Measurements from ENCODE around the gene ZNF524.
A peak's percentile ranks its signal among the peaks of the same experiment; 100 is the strongest.

Gene ZNF524

DNA sequence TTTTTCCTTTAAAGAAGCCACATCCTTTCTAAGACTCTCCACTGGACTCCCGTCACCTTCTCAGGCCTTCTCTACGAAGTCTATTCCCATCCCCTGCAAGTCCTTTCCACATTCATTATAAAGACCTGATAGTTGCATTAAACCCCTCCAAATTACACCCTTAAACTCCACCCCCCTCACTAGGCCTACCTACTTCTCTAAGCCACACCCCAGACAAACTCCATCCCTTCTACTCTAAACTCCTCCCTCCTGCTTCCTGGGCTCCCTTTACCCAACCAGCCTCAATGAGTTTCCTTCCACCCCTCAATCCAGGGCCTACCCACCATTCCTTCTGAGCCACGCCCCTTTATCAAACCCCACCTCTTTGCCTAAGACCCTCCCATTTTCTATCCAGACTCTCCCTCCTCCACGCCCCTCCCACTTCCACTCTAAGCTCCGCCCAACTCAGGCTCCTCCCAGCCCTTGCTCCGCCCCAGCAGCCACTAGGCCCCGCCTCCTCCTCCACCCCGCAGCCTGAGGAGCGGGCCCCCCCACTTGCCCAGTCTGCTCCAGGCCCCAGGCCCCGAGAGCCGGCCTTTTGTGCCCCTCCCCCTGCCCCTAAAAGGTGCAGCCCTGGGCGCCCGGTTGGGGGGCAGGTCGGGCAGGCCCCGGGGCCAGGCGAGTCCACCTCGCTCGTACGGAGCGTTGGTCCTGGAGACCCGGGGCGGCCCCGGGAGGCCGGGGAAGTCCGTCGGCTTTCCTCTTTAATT, 1.2 kb upstream of the ZNF524 start:
- Histone ChIP-seq H3K27ac (peak overlapping the region; percentile 96), H3K4me3 (peak overlapping the region; percentile 96)
- TF ChIP-seq, protein P1, sequence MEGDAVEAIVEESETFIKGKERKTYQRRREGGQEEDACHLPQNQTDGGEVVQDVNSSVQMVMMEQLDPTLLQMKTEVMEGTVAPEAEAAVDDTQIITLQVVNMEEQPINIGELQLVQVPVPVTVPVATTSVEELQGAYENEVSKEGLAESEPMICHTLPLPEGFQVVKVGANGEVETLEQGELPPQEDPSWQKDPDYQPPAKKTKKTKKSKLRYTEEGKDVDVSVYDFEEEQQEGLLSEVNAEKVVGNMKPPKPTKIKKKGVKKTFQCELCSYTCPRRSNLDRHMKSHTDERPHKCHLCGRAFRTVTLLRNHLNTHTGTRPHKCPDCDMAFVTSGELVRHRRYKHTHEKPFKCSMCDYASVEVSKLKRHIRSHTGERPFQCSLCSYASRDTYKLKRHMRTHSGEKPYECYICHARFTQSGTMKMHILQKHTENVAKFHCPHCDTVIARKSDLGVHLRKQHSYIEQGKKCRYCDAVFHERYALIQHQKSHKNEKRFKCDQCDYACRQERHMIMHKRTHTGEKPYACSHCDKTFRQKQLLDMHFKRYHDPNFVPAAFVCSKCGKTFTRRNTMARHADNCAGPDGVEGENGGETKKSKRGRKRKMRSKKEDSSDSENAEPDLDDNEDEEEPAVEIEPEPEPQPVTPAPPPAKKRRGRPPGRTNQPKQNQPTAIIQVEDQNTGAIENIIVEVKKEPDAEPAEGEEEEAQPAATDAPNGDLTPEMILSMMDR (IDR thresholded peaks at IDR 0.05) = no peak
- DNase-seq (ENCODE audit: low spot score) = peak; percentile 97

DNA sequence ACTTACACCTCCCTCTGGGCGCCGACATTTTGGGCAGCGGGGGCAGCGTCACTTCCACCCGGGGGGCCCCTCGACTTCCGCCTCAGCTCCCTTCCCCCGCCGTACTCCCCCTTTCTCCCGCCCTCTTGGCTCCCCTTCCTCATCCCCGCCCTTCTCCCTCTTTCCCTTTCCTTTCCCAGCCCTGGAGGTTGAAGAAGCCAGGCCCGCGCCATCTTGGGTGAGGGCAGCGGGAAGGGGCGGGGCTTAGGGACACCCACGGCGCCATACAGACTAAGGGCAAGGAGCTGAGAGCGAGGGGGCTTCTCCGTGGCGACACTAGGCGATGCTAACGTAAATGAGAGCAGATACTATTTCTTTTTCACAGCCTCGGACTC, 633 bp upstream of the ZNF524 start, which contains the start of gene FIZ1:
TSS of gene FIZ1 (minus strand) at position 50 of the 374 bp plus-strand sequence. CDS start 1,652 bp downstream, outside the sequence.
- peak; percentile 100 for DNase-seq (ENCODE audit: low spot score)
- H3K27ac ChIP-seq = peak within 1 kb of the TSS; percentile 96
- TF ChIP-seq, protein P1 (IDR thresholded peaks at IDR 0.05) = no peak
- H3K4me3 ChIP-seq = peak within 1 kb of the TSS; percentile 96

DNA sequence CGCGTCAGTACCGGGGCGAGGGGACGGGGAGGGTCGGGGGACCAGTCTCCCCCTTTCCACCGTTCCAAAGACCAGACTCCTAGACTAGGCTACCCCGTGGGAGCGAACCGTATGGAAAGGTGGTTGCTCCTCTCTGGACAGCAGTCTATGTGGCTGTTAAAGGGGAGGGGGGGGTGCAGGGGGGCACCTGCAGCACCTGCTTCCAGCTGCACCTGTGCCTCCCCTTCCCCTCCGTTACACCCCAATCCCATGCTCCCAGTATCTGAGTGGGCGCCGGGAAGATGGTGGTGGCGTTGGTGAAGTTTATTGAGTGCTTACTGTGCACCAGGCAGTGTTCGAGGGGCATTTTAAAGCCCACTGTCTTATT, 557 bp downstream of the ZNF524 start:
- no peak for DNase-seq (ENCODE audit: low spot score)

DNA sequence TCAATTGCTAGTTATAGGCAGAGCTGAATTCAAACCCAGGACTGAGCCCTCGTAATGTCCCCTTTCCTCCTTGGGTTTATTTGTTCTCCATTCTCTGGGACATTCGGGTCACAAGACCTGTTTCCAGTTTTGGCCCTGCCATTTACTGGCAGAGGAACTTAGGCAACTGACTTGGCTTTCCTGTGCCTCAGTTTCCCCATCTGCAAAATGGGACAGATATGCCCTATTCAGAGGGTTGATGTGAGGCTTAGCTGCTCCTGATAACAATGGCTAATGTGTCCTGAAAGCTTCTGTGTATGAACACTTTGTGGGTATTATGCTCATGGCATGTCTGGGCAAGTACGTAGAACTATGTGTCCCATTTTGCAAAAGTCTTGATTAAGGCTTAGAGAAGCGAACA, 996 bp downstream of the ZNF524 start:
- TF ChIP-seq, protein P1 (IDR thresholded peaks at IDR 0.05) = no peak
- H3K4me3 ChIP-seq = peak overlapping the region; percentile 96
- no peak for DNase-seq (ENCODE audit: low spot score)

More for the DNA sequence above, 557 bp downstream of the ZNF524 start:
- H3K4me3 ChIP-seq = peak overlapping the region; percentile 96
- H3K27ac ChIP-seq = peak overlapping the region; percentile 96
- TF ChIP-seq, protein P1 (IDR thresholded peaks at IDR 0.05) = no peak

DNA sequence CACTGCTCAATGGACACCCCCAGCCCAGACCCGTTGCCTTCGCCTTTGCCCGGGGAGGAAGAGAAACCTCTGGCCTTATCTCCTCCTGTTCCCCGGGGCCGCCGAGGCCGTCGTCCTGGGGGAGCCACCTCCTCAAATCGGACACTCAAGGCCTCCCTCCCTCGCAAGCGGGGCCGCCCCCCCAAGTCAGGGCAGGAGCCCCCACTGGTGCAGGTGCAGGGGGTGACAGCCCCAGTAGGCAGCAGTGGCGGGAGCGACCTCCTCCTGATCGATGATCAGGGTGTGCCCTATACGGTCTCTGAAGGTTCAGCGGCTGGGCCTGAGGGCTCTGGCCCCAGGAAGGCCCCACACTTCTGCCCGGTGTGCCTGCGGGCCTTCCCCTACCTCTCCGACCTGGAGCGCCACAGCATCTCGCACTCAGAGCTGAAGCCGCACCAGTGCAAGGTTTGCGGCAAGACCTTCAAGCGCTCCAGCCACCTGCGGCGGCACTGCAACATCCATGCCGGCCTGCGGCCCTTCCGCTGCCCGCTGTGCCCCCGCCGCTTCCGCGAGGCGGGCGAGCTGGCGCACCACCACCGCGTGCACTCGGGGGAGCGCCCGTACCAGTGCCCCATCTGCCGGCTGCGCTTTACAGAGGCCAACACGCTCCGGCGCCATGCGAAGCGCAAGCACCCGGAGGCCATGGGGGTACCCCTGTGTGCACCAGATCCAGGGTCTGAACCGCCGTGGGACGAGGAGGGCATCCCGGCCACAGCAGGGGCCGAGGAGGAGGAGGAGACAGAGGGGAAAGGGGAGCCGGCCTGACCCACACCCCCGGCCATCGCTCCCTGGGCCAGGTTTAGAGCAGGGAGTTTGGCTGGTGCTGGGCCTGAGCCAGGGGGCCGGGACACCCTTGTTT, 2.3 kb downstream of the ZNF524 start:
- DNase-seq (ENCODE audit: low spot score) = no peak
- TF ChIP-seq, protein P1 (IDR thresholded peaks at IDR 0.05) = no peak
- Histone ChIP-seq H3K27ac (no peak overlapping the region), H3K4me3 (no peak overlapping the region)

More for the DNA sequence above, 996 bp downstream of the ZNF524 start:
- peak overlapping the region; percentile 96 for H3K27ac ChIP-seq

DNA sequence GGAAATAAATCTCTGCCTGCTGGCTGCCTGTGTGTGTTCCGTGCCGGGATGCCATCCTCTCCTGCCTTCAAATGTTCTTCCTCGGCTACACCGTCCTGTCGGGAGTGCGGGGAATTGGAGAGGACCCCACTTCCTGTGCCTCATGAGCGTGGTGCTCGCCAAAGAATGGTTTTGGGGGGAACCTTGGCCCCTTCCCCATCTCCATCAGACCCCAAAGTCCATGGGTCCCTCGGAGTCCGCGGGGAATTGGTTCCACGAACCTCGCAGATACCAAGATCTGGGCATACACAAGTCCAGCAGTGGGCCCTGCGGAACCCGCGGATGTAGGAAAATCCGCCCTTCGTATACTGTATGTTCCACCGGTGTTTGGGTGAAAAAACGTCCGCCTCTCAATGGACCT, 3.0 kb downstream of the ZNF524 start:
- TF ChIP-seq, protein P1 (IDR thresholded peaks at IDR 0.05) = no peak
- Histone ChIP-seq H3K27ac (no peak overlapping the region), H3K4me3 (no peak overlapping the region)
- DNase-seq (ENCODE audit: low spot score) = no peak

Data from coronary artery (tissue), 2 donors.